ENCODE data around the gene CYP4F22.

DNA sequence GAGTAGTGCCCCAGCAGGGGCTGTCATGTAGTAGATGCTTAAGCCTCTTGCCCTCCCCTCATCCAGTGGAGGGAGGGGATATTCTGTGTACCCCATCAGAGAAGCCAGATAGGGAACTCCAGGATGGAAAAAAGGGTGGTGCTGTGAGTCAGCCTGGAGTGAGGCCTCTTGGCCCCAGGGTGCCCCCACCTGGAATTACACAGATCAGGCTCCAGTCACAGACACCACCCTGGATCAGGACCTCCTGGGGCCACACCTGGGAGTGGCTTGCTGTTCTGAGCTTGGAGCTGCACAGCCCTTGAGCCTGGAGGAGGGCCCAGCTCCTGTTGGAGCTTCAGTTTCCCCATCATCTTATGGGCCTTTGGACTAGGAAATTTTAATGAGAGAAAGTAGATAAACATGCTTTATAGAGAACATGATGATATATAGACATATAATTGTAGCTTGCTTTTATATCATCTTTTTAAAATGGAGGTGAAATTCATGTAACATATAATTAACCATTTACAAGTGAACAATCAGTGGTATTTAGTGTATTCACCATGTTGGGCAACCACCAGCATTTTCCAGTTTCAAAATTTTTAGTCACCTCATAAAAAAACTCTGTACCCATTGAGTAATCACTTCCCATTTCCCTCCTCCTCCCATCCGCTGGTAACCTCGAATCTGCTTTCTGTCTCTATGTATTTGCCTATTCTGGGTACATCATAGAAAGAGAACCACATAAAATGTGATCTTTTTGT is 24.6 kb downstream of the CYP4F22 start:
- TF ChIP-seq, protein P1, sequence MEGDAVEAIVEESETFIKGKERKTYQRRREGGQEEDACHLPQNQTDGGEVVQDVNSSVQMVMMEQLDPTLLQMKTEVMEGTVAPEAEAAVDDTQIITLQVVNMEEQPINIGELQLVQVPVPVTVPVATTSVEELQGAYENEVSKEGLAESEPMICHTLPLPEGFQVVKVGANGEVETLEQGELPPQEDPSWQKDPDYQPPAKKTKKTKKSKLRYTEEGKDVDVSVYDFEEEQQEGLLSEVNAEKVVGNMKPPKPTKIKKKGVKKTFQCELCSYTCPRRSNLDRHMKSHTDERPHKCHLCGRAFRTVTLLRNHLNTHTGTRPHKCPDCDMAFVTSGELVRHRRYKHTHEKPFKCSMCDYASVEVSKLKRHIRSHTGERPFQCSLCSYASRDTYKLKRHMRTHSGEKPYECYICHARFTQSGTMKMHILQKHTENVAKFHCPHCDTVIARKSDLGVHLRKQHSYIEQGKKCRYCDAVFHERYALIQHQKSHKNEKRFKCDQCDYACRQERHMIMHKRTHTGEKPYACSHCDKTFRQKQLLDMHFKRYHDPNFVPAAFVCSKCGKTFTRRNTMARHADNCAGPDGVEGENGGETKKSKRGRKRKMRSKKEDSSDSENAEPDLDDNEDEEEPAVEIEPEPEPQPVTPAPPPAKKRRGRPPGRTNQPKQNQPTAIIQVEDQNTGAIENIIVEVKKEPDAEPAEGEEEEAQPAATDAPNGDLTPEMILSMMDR (IDR thresholded peaks at IDR 0.05): no peak
- TF ChIP-seq POLR2A (IDR thresholded peaks at IDR 0.05): no peak

All from body of pancreas (tissue), 4 donors.